HG03457 (cell line): Measurements from ENCODE around the gene EPHB1.

Experiments used
- ATAC-seq: cut with Tn5 transposase; IDR thresholded peaks from one replicate; pipeline ENCODE4 v1.9.1; 2021; ENCODE audit warnings: moderate number of reproducible peaks; ENCODE audit not compliant: unreplicated experiment

Gene EPHB1

GRCh38 chr3:134846911-134847317 lies 51.9 kb downstream of the EPHB1 start:
- no peak for ATAC-seq

DNA sequence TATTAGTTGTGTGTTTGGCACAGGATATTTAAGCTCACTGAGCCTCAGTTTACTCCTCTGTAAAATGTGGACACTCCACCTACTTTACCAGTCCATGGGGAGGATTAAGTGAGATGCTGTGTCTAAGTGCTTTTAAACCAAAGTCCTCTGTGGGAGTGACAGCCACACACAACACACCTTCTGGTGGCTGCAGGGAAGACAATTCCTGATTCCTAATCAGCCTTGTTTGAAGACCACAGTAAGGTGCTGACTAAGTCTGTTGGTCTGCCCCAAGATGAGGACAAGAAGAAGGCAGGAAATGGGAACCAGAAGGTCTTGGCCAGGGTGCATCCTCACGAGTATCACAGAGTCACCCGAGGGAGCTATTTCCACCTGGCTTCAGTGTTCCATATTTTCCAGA lies 52.3 kb downstream of the EPHB1 start:
- no peak for ATAC-seq

DNA sequence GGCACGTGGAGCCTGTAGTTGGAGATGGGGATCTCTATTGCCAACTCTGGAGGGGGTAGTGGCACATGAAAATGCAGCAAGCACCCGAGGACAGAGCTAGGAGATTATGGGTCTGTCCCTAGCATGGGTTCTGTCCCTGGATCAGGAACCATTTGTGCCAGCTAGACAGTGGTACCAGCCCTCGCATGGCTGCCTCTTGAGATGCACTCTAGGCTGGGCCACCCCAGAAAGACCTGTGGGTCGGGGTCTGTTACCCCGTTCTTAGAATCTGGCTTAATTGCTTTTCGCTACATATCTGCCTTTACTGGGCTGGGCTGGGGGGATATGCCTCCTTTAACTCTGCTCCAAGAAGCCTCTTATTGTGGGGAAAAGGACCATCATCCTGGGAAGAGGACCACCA lies 54.5 kb downstream of the EPHB1 start:
- ATAC-seq, result no peak

- ATAC-seq, result no peak
Observed at GRCh38 chr3:134850761-134851160, 55.7 kb downstream of the EPHB1 start.

DNA sequence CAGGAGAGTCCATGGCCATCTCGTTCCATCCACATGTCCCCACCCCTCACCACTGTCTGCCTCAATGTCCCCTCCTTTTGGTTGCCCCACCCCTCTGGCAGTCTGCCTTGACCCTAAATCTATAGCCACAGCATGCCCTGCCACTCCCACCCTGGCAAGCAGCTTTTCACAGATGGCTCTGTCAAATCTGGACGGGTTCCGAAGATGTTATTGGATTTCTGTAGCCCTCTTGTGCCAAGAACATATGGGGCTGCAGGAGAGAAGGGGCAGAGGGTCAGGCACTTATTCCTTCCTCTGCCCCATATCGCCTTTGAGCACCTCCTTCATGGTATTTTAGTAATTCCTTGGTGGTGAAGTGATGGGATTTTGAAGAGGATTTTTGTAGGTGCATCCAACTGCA lies 57.1 kb downstream of the EPHB1 start:
- ATAC-seq, result no peak

- peak; percentile 91 for ATAC-seq
Observed at GRCh38 chr3:134852893-134853351, 57.9 kb downstream of the EPHB1 start.

DNA sequence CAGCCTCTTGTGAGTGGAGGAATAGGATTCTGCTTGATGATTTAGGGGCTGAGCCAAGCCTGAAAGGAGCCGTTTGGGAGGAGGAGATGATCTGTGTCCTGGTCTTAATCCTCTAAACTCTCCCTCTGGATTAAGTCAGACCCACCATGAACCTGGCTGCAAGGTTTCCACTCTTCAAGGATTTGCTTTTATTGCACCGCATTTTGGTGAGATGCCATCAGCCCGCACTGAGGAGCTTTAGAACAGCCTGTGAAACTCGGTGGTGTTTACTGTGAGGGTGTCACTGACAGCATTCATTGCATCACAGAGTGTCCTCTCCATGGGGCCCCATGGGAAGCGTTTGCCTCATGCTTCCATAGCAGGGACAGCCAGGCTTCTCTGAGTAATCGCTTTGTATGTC lies 59.2 kb downstream of the EPHB1 start:
- no peak for ATAC-seq

DNA sequence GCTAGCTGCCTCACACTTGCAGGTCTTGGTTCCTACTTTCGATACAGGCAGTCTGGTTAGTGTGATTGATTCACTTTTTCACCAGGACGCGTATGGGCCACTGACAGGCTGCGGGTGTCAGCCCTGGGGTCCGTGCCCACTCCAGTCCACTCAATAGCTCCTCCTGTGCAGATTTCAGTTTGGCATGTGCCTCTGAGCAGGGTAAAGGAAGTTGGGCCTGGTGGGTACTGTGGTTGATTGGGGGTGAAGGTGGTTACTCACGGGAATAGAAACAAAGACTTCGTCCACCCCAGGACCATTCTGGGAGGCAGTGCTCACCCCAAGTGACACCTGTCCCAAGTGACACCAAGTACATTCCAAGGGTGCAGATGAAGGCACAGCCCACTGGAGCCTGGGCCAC lies 62.3 kb downstream of the EPHB1 start:
- ATAC-seq, result no peak

DNA sequence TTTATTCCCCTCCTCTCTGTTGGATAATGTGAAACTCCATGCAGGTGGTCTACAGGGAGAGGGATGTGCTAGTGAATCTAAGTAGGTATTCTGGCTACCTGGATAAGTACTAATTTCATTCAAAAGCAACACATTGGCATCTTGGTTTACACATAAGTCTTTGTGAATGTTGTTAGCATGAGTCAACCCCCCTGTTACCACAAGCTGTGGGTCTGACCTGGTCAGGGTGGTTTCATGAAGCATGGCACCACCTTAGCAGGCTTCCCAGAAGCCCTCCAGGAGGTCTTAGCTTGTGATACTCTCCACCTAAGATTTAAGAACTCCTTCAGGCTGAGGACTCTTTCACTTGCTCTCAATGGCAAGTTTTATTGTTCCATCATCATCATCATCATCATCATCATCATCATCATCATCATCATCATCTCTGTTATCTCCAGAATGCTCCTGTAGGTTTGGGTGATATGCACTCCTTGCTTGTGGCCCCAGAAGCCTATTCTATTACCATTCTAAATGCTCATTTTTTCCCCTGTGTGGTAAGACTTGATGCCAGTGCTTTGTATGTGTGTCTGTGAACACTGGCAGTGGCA lies 62.8 kb downstream of the EPHB1 start:
- ATAC-seq, result no peak

DNA sequence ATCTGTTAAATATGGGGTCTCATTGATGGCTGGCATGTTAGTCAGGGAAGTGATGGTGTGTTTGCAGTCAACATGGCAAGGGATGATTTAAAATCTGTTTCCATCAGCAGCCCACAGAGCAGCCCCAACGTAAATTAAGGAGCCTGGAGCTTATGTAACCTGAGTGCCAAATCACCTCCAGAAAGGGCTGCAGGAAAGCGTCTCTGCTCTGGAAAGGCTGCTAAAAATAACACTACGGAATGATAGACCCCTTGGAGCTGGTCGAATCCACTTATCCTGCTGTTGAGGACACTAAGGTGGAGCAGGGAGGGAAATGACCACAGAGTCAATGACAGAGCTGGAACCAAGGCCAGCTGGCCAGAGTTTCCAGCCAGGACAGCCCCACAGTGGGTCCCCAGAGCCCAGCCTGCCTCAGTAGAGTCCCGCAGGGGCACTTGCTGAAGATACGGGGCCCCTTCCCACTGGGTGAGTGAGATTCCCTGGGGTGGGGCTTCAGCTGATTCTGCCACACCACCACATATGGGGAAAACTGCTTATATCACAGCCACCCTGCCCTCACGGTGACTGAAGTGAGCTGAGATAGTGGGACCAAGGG lies 63.5 kb downstream of the EPHB1 start:
- ATAC-seq, result no peak

DNA sequence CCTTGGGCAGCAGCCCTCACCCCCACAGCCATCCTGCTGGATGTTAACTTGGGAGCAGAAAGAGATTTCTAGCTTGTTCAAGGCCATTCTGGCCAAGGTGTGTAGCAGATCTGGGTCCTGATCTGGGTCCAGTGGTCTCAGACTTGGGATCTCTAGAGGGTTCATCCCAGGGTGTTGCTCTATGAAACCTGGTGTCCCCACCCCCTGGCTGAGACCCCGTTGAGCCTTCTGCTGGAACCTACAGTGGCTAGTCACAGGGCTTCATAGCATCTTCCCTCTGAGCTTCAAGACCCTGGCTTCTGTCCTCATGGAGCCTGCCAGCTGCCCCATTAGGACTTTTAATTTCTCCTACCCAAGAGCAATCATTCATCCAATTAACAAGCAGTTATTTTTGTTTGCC lies 64.3 kb downstream of the EPHB1 start:
- ATAC-seq, result no peak

- ATAC-seq, result no peak
Observed at GRCh38 chr3:134860141-134860540, 65.1 kb downstream of the EPHB1 start.

- no peak for ATAC-seq
Observed at GRCh38 chr3:134863915-134864314, 68.9 kb downstream of the EPHB1 start.

- ATAC-seq, result no peak
Observed at GRCh38 chr3:134864636-134865035, 69.6 kb downstream of the EPHB1 start.

GRCh38 chr3:134867277-134867676 lies 72.2 kb downstream of the EPHB1 start:
- no peak for ATAC-seq

DNA sequence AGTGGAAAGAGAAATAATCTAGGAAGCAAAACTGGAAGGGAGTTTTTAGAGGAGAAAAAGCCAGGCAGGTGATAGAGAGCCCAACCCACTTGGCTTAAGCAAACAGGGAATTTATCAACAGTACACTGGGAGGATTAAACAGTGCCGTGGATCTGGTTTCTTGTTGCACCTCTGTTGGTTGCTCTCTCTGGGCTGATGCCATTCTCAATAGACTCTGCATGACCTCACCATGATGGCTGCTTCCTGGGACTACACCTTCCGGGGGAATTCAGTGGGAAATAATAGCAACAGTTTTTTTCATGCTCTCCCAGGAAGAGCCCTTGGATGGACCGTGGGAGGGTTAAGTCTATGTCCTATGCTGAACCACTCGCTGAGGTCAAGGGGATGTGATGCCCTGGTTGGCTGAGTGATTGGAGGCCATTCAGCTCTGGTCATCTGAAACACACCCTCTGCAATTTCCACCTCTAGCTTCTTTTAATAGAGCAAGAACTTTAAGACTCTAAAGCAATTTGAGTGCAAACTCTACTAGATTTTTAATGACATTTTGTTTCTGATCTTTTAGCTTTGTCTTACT lies 74.2 kb downstream of the EPHB1 start:
- ATAC-seq, result no peak

DNA sequence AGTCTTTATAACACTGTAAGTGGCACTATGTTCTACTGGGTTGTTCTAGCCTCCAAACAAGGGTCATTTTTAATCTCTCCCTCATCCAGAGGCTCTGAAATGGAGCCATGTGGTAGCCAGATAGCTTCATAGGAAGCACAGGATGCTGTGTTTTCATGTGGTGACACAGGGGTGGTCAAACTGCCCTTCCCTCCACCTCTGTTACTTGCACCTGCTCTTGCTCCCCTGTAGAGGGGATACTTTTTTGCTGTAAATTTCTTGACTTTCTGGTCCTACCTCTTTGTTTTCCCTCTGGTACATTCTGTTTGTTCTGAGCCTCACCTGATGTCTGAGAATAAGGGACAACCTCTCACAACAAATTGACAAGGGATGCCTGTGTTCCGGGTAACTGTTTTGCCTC lies 76.8 kb downstream of the EPHB1 start:
- no peak for ATAC-seq

DNA sequence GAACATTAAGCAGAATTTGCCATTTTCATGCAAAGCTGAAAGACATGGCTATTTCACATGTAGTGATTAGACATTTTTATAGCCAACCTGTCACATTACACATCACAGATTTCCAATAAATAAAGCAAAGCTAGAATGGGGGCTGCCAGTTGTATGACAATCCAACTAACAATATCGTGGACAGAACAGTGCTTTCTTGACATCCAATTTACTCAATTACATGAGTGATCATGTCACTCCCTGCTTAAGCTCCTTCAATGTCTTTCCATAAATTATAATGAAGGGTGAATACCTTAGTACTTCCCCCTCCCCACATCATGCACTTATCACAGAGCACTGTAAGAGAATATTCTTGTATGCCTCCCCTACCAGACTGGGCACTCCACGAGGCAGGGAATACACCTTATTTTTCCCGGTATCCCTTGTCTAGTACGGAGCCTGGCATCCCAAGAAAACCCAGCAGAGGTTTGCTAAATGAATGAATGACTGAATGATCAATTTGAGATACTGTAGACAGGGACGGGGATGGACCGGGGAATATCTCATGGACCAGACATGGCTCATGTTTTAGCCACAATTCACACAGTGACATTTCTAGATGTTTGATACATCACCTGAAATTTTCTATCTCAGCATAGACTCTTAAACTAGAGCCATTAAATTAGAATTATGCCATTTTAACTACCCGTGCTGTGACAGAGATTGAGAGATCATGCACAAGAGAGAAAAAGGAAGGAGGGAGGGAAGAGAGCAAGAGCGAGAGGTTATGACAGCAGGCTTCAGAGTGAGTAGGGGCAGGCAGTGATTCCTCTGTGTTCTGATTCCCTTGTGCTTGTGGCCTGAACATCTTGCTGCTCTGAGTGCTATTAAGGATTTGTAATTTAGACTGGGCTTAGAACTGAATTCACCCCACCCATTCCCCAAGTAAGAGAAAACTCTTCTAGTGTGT lies 77.7 kb downstream of the EPHB1 start:
- ATAC-seq, result no peak

- ATAC-seq, result no peak
Observed at GRCh38 chr3:134873789-134874188, 78.7 kb downstream of the EPHB1 start.

- ATAC-seq, result no peak
Observed at GRCh38 chr3:134874737-134875413, 79.8 kb downstream of the EPHB1 start.

GRCh38 chr3:134876836-134877235 lies 81.8 kb downstream of the EPHB1 start:
- no peak for ATAC-seq
